Testis (tissue), 2 donors: ENCODE measurements around the gene SLC35G3.

ENCODE experiments used
- CTCF ChIP-seq, 3 experiments: fragments of 450-650 bp in 2 of 3; fragments of 200-600 bp in 1 of 3; sonication (generic) in 1 of 3; IDR thresholded peaks; one replicate each; pipeline ENCODE4 v1.5.1; 2016 to 2019; ENCODE audit warnings: antibody characterized with exemption in 3 of 3, mild to moderate bottlenecking in 2 of 3, moderate library complexity in 1 of 3
- POLR2A ChIP-seq: fragments of 450-650 bp; IDR thresholded peaks from one replicate; pipeline ENCODE4 v1.6.1; 2017; ENCODE audit warnings: antibody characterized with exemption, mild to moderate bottlenecking, moderate library complexity

DNA sequence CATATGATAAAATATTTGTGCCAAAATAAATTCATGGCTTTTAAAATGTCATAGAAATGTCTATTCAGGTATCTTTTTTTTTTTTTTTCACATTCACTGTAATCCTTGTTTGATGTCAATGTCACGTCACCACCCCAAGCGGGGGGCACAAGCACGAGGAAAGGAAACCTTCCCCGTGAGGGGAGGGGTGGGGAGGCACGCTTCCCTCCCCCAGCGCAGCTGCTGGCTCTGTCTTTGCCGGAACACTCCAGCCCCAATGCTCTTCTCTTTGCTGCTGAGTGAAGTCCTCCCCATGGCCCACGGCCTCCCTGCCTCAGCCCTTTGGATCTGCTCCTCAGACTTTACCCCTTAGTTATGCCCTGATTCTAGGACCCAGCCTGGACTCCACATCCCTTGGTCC is 1.5 kb downstream of the SLC35G3 start:
- TF ChIP-seq CTCF (IDR thresholded peaks at IDR 0.05): no peak
- TF ChIP-seq POLR2A: no peak
